OCI-LY7 (cell line): ENCODE measurements around the gene MED8. TPM values are rescaled to one million over a fixed set of nuclear protein-coding genes. Genes with fewer than 3 reads are reported as not detected.
"Not testable (repeated sequence)": the region's sequence is repeated elsewhere in the genome, so short reads cannot be mapped to it uniquely, and the experiment has no call there.

Source experiments
- BruUV-seq: library from RNA; stranded (reverse); fragments of 400-500 nt; replicated peaks from 2 replicates; lab custom pipeline; 2021; lab: Mats Ljungman, UMichigan
- CTCF ChIA-PET: fragments of 300-600 bp; sonication (Branson Sonifier 250); formaldehyde crosslinking; loops from one replicate; lab custom pipeline; 2022; ENCODE audit warnings: antibody characterized with exemption; ENCODE audit not compliant: unreplicated experiment; lab: Charles Lee
- POLR2A ChIA-PET: fragments of 300-600 bp; sonication (Branson Sonifier 250); formaldehyde crosslinking; loops from one replicate; lab custom pipeline; 2022; ENCODE audit warnings: antibody characterized with exemption; lab: Charles Lee
- DNase-seq: peaks from one replicate; pipeline ENCODE4 v3.0.0-alpha.2; 2015; ENCODE audit warnings: low spot score
- H2AFZ ChIP-seq: fragments of 200-600 bp; sonication (generic), shearing (Covaris generic); 2 replicates; pipeline ENCODE4 v1.6.1; 2014; ENCODE audit warnings: mild to moderate bottlenecking, antibody characterized with exemption, low read length, moderate library complexity
- H3K27ac ChIP-seq: fragments of 200-600 bp; sonication (generic); 2 replicates; pipeline ENCODE4 v1.5.1; 2014; ENCODE audit warnings: mixed run types, low read depth, mild to moderate bottlenecking, moderate library complexity, low read length, inconsistent platforms; ENCODE audit not compliant: poor library complexity, severe bottlenecking
- H3K36me3 ChIP-seq: fragments of 200-600 bp; sonication (generic); 2 replicates; pipeline ENCODE4 v1.6.1; 2014; ENCODE audit warnings: mild to moderate bottlenecking, antibody characterized with exemption, low read length, moderate library complexity, mixed read lengths; ENCODE audit not compliant: insufficient read depth
- H3K4me1 ChIP-seq: fragments of 200-600 bp; sonication (generic); 2 replicates; pipeline ENCODE4 v1.5.1; 2014; ENCODE audit warnings: mild to moderate bottlenecking, low read length; ENCODE audit not compliant: insufficient read depth, poor library complexity, severe bottlenecking
- H3K4me2 ChIP-seq: fragments of 200-600 bp; sonication (generic); 2 replicates; pipeline ENCODE4 v1.6.1; 2014; ENCODE audit warnings: mild to moderate bottlenecking, low read length
- H3K4me3 ChIP-seq: fragments of 200-600 bp; sonication (generic); 2 replicates; pipeline ENCODE4 v1.5.1; 2014; ENCODE audit warnings: mild to moderate bottlenecking, low read depth, low read length; ENCODE audit not compliant: poor library complexity, severe bottlenecking
- H3K79me2 ChIP-seq: fragments of 200-600 bp; sonication (generic); 2 replicates; pipeline ENCODE4 v1.6.1; 2016; ENCODE audit warnings: low read depth, mild to moderate bottlenecking, low read length, moderate library complexity, mixed read lengths; ENCODE audit not compliant: insufficient read depth
- H3K9me2 ChIP-seq: fragments of 200-600 bp; sonication (generic); 2 replicates; pipeline ENCODE4 v1.6.1; 2016; ENCODE audit warnings: mild to moderate bottlenecking, low read length, mixed read lengths; ENCODE audit not compliant: insufficient read depth
- H3K9me3 ChIP-seq: fragments of 200-600 bp; sonication (generic); 2 replicates; pipeline ENCODE4 v1.6.1; 2014; ENCODE audit warnings: mild to moderate bottlenecking, mixed run types, low read length, mixed read lengths
- H4K20me1 ChIP-seq: fragments of 200-600 bp; sonication (generic); 2 replicates; pipeline ENCODE4 v1.6.1; 2014; ENCODE audit warnings: mild to moderate bottlenecking, antibody characterized with exemption, low read length, moderate library complexity, mixed read lengths; ENCODE audit not compliant: insufficient read depth
- EZH2phosphoT487 ChIP-seq: fragments of 200-600 bp; sonication (generic); IDR thresholded peaks from 2 replicates; pipeline ENCODE4 v1.6.1; 2018; ENCODE audit warnings: low read depth, borderline replicate concordance, mild to moderate bottlenecking, mixed run types, antibody characterized with exemption, low read length, moderate library complexity, mixed read lengths
- intact Hi-C: fragments of 100-400 bp; cut with micrococcal nuclease; formaldehyde crosslinking; loops from one replicate; pipeline ENCODE4 v1.10.0; 2022; ENCODE audit not compliant: unreplicated experiment
- total RNA-seq, 2 experiments: library from RNA; depleted of rRNA in 1 of 2; stranded (reverse); fragments of >200 nt in 1 of 2; shearing (Covaris generic) in 1 of 2; gene quantifications; 2 replicates each; pipeline ENCODE4 v1.2.3, GENCODE V29; 2014 to 2022
- TF ChIP-seq, protein P1 (sequence below): fragments of 200-600 bp; sonication (generic); conservative IDR thresholded peaks from 2 replicates; pipeline ENCODE4 v1.5.1; 2014; ENCODE audit warnings: mild to moderate bottlenecking, antibody characterized with exemption, low read length, moderate library complexity, mixed read lengths

The MED8 gene
- total RNA-seq, 2 experiments from 2014 or later: 37.6 to 37.8 TPM

GRCh38 chr1:43404353-43404752 lies 14.8 kb upstream of the MED8 start:
- H3K79me2 ChIP-seq: no peaks in the 10 kb centered on the region
- CTCF ChIA-PET: no interaction called here
- intact Hi-C loops: no loop called here

DNA sequence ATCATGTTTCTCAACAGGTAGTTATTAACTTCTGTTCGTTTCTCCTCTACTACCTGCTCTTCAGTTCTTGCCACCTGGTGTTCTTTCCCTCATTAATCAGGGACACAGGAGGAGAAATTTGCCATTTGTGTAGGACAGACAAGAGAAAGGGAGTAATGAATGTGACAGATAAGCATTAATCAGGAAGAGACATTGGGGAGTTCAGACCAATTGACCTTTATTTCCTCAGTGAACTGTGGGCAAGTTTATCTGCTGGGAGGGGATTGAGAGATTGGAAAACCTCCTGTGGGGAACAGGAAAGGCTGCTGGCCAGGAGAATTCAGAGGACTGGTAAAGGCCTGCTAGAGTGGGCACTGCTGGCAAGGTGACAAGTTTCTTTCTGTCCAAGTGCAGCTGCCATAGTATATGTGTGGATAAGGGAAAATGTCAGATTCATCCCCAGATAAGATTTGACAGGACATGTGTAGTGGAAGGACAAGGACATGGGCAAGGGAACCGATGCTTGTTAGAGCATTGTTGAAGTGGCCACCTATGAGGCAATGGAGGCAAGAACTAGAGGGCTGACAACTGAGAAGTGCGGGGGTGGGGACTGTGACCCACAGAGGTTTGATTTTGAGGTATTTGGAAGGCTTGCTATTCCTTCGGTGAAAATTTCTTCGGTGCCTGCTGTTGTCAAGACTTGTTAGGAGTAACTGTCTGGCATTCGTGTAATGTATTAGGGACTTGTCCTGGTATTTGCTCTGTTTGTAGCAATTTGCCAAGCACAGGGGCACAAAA lies 12.7 kb upstream of the MED8 start:
- TF ChIP-seq, protein P1, sequence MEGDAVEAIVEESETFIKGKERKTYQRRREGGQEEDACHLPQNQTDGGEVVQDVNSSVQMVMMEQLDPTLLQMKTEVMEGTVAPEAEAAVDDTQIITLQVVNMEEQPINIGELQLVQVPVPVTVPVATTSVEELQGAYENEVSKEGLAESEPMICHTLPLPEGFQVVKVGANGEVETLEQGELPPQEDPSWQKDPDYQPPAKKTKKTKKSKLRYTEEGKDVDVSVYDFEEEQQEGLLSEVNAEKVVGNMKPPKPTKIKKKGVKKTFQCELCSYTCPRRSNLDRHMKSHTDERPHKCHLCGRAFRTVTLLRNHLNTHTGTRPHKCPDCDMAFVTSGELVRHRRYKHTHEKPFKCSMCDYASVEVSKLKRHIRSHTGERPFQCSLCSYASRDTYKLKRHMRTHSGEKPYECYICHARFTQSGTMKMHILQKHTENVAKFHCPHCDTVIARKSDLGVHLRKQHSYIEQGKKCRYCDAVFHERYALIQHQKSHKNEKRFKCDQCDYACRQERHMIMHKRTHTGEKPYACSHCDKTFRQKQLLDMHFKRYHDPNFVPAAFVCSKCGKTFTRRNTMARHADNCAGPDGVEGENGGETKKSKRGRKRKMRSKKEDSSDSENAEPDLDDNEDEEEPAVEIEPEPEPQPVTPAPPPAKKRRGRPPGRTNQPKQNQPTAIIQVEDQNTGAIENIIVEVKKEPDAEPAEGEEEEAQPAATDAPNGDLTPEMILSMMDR: no peak
- no peak for TF ChIP-seq EZH2phosphoT487
- H3K4me2 ChIP-seq: no peak overlapping the region
- H3K9me2 ChIP-seq: no peaks in the 10 kb centered on the region
- intact Hi-C loops: no loop called here
- ChIA-PET CTCF (no interaction called here), POLR2A (no interaction called here)
- no TSS peak for BruUV-seq
- no peak overlapping the region for H3K27ac ChIP-seq
- H3K9me3 ChIP-seq: no peaks in the 10 kb centered on the region
- H3K36me3 ChIP-seq: peaks cover 40% of the 10 kb centered on the region
- H3K4me3 ChIP-seq: no peak overlapping the region
- no peaks in the 10 kb centered on the region for H3K4me1 ChIP-seq
- no peaks in the 10 kb centered on the region for H3K79me2 ChIP-seq
- H2AFZ ChIP-seq: no peak overlapping the region
- no peak for DNase-seq
- H4K20me1 ChIP-seq: no peaks in the 10 kb centered on the region

More at GRCh38 chr1:43404353-43404752, 14.8 kb upstream of the MED8 start:
- H3K4me1 ChIP-seq: no peaks in the 10 kb centered on the region
- no peak overlapping the region for H2AFZ ChIP-seq
- H3K27ac ChIP-seq: no peak overlapping the region
- H4K20me1 ChIP-seq: no peaks in the 10 kb centered on the region
- no peak for DNase-seq
- BruUV-seq: no TSS peak
- H3K4me3 ChIP-seq: no peak overlapping the region
- POLR2A ChIA-PET: no interaction called here
- H3K9me2 ChIP-seq: no peaks in the 10 kb centered on the region
- H3K4me2 ChIP-seq: no peak overlapping the region
- peaks cover 56% of the 10 kb centered on the region for H3K36me3 ChIP-seq
- H3K9me3 ChIP-seq: no peaks in the 10 kb centered on the region
- TF ChIP-seq, protein P1: no peak
- TF ChIP-seq EZH2phosphoT487: no peak

DNA sequence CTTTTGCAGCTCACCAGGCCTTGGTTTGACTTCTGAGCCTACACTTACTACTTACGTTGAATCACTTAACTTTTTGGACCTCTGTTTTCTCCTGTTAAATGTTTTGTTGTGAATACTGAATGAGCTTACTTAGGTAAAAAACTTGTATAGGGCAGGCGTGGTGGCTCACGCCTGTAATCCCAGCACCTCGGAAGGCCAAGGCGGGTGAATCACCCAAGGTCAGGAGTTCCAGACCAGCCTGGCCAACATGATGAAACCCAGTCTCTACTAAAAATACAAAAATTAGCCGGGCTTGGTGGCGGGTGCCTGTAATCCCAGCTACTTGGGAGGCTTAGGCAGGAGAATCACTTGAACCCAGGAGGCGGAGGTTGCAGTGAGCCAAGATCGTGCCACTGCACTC lies 10.8 kb upstream of the MED8 start:
- H4K20me1 ChIP-seq, H3K9me2 ChIP-seq, CTCF ChIA-PET, H3K79me2 ChIP-seq, POLR2A ChIA-PET, H3K4me3 ChIP-seq, H2AFZ ChIP-seq, H3K27ac ChIP-seq, H3K9me3 ChIP-seq, BruUV-seq, intact Hi-C loops, H3K4me1 ChIP-seq, H3K4me2 ChIP-seq, DNase-seq: not testable (repeated sequence)
- H3K36me3 ChIP-seq: peaks cover 33% of the 10 kb centered on the region
